ENCODE results near the gene ETV6.

DNA sequence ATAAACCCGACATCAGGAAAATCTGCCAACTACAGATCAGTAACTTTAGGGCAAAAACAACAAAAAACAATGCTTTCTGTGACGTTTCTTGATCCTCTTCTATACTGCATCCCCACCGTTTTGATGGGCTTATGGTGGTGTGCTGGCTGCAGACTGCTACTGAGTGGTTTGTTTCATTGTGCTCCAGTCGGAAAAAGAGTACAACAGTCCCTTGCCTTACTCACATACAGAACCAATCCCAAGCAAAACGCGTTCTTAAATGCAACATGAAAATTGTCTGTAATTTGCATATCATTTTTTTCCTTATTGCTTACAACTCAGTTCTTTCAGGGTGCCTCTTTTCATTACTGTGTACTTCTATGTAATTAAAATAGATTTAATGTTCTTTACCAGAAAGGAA is 2.3 kb downstream of the ETV6 start:
- no peak for TF ChIP-seq POLR2AphosphoS5 (IDR thresholded peaks at IDR 0.05)
- TF ChIP-seq, protein P1, sequence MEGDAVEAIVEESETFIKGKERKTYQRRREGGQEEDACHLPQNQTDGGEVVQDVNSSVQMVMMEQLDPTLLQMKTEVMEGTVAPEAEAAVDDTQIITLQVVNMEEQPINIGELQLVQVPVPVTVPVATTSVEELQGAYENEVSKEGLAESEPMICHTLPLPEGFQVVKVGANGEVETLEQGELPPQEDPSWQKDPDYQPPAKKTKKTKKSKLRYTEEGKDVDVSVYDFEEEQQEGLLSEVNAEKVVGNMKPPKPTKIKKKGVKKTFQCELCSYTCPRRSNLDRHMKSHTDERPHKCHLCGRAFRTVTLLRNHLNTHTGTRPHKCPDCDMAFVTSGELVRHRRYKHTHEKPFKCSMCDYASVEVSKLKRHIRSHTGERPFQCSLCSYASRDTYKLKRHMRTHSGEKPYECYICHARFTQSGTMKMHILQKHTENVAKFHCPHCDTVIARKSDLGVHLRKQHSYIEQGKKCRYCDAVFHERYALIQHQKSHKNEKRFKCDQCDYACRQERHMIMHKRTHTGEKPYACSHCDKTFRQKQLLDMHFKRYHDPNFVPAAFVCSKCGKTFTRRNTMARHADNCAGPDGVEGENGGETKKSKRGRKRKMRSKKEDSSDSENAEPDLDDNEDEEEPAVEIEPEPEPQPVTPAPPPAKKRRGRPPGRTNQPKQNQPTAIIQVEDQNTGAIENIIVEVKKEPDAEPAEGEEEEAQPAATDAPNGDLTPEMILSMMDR (IDR thresholded peaks at IDR 0.05): no peak
- peak in 1 of 4 donors; percentile 5 for TF ChIP-seq POLR2A (IDR thresholded peaks at IDR 0.05)

Measured in upper lobe of left lung (tissue), 4 donors.